ENCODE results near the gene MPDZ. TPM values are rescaled to one million over a fixed set of nuclear protein-coding genes. Genes with fewer than 3 reads are reported as not detected.

MPDZ gene
- total and polyA plus RNA-seq, 2 of the 13 experiments (the other 11 are each of a cell fraction or from before 2014, with no cell fraction given): 12.4 to 14.7 TPM

GRCh38 chr9:13234932-13235331, 44.6 kb downstream of the MPDZ start:
- no peak for TF ChIP-seq SNAPC4 (CRISPR knock-in tag; IDR thresholded peaks at IDR 0.05)
- TF ChIP-seq, protein P1, sequence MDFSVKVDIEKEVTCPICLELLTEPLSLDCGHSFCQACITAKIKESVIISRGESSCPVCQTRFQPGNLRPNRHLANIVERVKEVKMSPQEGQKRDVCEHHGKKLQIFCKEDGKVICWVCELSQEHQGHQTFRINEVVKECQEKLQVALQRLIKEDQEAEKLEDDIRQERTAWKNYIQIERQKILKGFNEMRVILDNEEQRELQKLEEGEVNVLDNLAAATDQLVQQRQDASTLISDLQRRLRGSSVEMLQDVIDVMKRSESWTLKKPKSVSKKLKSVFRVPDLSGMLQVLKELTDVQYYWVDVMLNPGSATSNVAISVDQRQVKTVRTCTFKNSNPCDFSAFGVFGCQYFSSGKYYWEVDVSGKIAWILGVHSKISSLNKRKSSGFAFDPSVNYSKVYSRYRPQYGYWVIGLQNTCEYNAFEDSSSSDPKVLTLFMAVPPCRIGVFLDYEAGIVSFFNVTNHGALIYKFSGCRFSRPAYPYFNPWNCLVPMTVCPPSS (IDR thresholded peaks at IDR 0.05): no peak
- no peak for TF ChIP-seq POGZ (CRISPR knock-in tag; IDR thresholded peaks at IDR 0.05)
- 88% methylated on average over 1 of the region's 1 CpG for WGBS (ENCODE audit: low lambda C conversion rate)
- H3K4me3 ChIP-seq (replicated peaks in 1 of 3; ENCODE audit: insufficient read depth in 1 of 3, low read depth in 2 of 3, low read length in 3 of 3): no peak overlapping the region
- intact Hi-C loops (cut with micrococcal nuclease; ENCODE audit: unreplicated experiment): no loop called here
- no peak overlapping the region for H3K4me2 ChIP-seq (ENCODE audit: low read depth, low read length)
- H4K20me1 ChIP-seq (ENCODE audit: insufficient read depth, low read length): no peaks in the 10 kb centered on the region
- DNase-seq (ENCODE audit: low spot score): no peak
- no peaks in the 10 kb centered on the region for H3K79me2 ChIP-seq (ENCODE audit: insufficient read depth, low read length)
- FAIRE-seq: no peak
- no peaks in the 10 kb centered on the region for H3K27me3 ChIP-seq (ENCODE audit: control insufficient read depth in 1 of 2, insufficient read depth in 2 of 2, low read length in 2 of 2)
- ChIA-PET POLR2A (no interaction called here), CTCF (ENCODE audit: low intra/inter-chr PET ratio, low total read pairs) (no interaction called here)
- H3K36me3 ChIP-seq (replicated peaks in 1 of 2; ENCODE audit: control insufficient read depth in 1 of 2, insufficient read depth in 2 of 2, low read length in 2 of 2): no peaks in the 10 kb centered on the region
- H3K27ac ChIP-seq (ENCODE audit: extremely low read length, insufficient read depth, low read length): no peak overlapping the region
- no peaks in the 10 kb centered on the region for H3K4me1 ChIP-seq (ENCODE audit: insufficient read depth, low read length)
- in situ Hi-C loops (cut with HindIII; ENCODE audit: extremely low pct_ligation_motif_present, low pct_unique_long_range_greater_than_20kb): no loop called here
- H3K9me3 ChIP-seq (ENCODE audit: low read length): no peaks in the 10 kb centered on the region
- no TSS peak for BruUV-seq (replicated peaks)
- no peak overlapping the region for H3K9ac ChIP-seq (ENCODE audit: insufficient read depth, low read depth, low read length)
- no peak overlapping the region for H2AFZ ChIP-seq (ENCODE audit: low read length)
- ATAC-seq: no peak
